DND-41 (cell line): ENCODE results near the gene WAC.

ENCODE experiments used
- ATAC-seq: fragments of 200-7000 bp; cut with Tn5 transposase; 3 replicates; pipeline ENCODE4 v1.9.1; 2021; ENCODE audit warnings: low read depth; ENCODE audit not compliant: insufficient read depth
- DNase-seq: peaks from one replicate; pipeline ENCODE4 v3.0.0-alpha.2; 2020
- H2AFZ ChIP-seq: 2 replicates; pipeline ENCODE4 v1.6.0; 2012; ENCODE audit warnings: low read depth, low read length
- H3K27ac ChIP-seq: 2 replicates; pipeline ENCODE4 v1.5.1; 2012; ENCODE audit warnings: low read length, inconsistent platforms
- H3K27me3 ChIP-seq: fragments of 200-600 bp; sonication (generic); 2 replicates; pipeline ENCODE4 v1.6.0; 2012; ENCODE audit warnings: low read length, mild to moderate bottlenecking, inconsistent platforms; ENCODE audit not compliant: insufficient read depth, poor library complexity
- H3K36me3 ChIP-seq: 2 replicates; pipeline ENCODE4 v1.5.1; 2012; ENCODE audit warnings: low read length, inconsistent platforms; ENCODE audit not compliant: insufficient read depth
- H3K4me1 ChIP-seq: 2 replicates; pipeline ENCODE4 v1.5.1; 2012; ENCODE audit warnings: mild to moderate bottlenecking, low read length; ENCODE audit not compliant: insufficient read depth
- H3K4me2 ChIP-seq: 2 replicates; pipeline ENCODE4 v1.6.0; 2012; ENCODE audit warnings: mild to moderate bottlenecking, moderate library complexity, low read length, inconsistent platforms; ENCODE audit not compliant: insufficient read depth
- H3K4me3 ChIP-seq, 2 experiments: fragments of 200-600 bp in 1 of 2; shearing (Covaris generic) in 1 of 2; 2 replicates each; pipeline ENCODE4 v1.5.1; 2012 to 2016; ENCODE audit warnings: inconsistent platforms in 2 of 2, low read length in 2 of 2, mild to moderate bottlenecking in 2 of 2, low read depth in 1 of 2, moderate library complexity in 1 of 2
- H3K79me2 ChIP-seq: 2 replicates; pipeline ENCODE4 v1.6.0; 2012; ENCODE audit warnings: low read length, inconsistent platforms; ENCODE audit not compliant: insufficient read depth
- H3K9ac ChIP-seq: 2 replicates; pipeline ENCODE4 v1.6.0; 2012; ENCODE audit warnings: low read depth, mild to moderate bottlenecking, inconsistent platforms, low read length, moderate library complexity
- H3K9me3 ChIP-seq: 2 replicates; pipeline ENCODE4 v1.5.1; 2012; ENCODE audit warnings: low read length, moderate library complexity, mild to moderate bottlenecking, inconsistent platforms; ENCODE audit not compliant: insufficient read depth, severe bottlenecking
- H4K20me1 ChIP-seq: 2 replicates; pipeline ENCODE4 v1.6.0; 2012; ENCODE audit warnings: low read length; ENCODE audit not compliant: insufficient read depth
- CTCF ChIP-seq: IDR thresholded peaks from 2 replicates; pipeline ENCODE4 v1.5.1; 2012; ENCODE audit warnings: borderline replicate concordance, low read length, moderate library complexity, mild to moderate bottlenecking; ENCODE audit not compliant: poor library complexity, severe bottlenecking; ENCODE audit errors: extremely low read depth
- EZH2 ChIP-seq: IDR thresholded peaks from 3 replicates; pipeline ENCODE4 v1.6.1; 2012; ENCODE audit warnings: borderline replicate concordance, low read depth, mild to moderate bottlenecking, moderate library complexity, low read length, inconsistent platforms; ENCODE audit not compliant: severe bottlenecking

The WAC gene

GRCh38 chr10:28492116-28492920 is 40.6 kb upstream of the WAC start:
- no peak for DNase-seq
- TF ChIP-seq EZH2 (no peak), CTCF (no peak)
- H3K9me3 ChIP-seq, result no peaks in the 10 kb centered on the region
- no peak overlapping the region for H3K4me2 ChIP-seq
- H2AFZ ChIP-seq, result no peak overlapping the region
- H3K27ac ChIP-seq, result no peak overlapping the region
- H3K36me3 ChIP-seq, result no peaks in the 10 kb centered on the region
- H3K4me3 ChIP-seq, result no peak overlapping the region
- no peaks in the 10 kb centered on the region for H3K4me1 ChIP-seq
- H4K20me1 ChIP-seq, result no peaks in the 10 kb centered on the region
- H3K27me3 ChIP-seq, result peaks cover 6% of the 10 kb centered on the region
- H3K9ac ChIP-seq, result no peak overlapping the region
- ATAC-seq, result no peak
- H3K79me2 ChIP-seq, result no peaks in the 10 kb centered on the region

DNA sequence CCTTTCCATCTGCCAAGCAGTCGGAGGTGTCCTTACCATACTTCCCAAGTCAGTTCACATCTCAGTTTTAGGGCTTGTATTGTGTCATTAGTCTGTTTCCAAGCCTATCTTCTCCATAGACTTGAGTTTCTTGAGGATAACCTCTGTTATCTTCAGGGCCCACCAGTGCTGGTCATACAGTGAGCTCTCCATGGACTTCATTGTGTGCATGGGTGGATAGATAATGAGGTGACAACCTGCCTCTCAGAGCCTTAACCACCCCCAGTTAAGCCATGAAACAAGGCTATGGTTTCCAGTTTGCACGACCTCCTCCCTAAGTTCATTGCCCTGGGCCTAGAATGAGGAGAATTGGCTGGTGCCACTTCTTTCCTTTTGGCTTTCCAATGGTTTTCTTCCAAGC is 38.5 kb upstream of the WAC start:
- Histone ChIP-seq H3K9ac (no peak overlapping the region), H3K36me3 (no peaks in the 10 kb centered on the region), H3K9me3 (no peaks in the 10 kb centered on the region), H3K4me1 (no peaks in the 10 kb centered on the region), H3K79me2 (no peaks in the 10 kb centered on the region), H4K20me1 (no peaks in the 10 kb centered on the region), H3K27ac (no peak overlapping the region), H3K4me3 (no peak overlapping the region), H2AFZ (no peak overlapping the region), H3K27me3 (peaks cover 6% of the 10 kb centered on the region), H3K4me2 (no peak overlapping the region)
- ATAC-seq (no peak), DNase-seq (no peak)
- TF ChIP-seq EZH2 (no peak), CTCF (no peak)

DNA sequence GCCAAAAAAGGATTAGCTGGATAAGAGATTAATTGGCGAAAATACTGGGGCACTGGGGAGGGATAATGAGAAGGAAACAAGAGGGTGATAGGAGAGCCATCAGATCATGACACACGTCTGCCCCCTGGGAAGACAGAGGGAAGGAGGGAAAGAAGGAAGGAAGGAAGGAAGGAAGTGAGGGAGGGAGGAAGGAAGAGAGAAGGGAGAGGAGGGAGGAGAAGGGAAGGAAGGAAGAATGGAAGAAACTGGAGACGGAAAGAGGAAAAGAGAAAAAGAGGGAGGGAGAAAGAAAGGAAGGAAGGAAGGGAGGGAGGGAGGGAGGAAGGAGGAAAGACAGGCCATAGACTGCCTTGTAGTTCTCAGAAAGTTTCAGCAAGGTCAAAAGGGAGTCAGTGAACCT is 37.8 kb upstream of the WAC start:
- Histone ChIP-seq H3K4me1 (no peaks in the 10 kb centered on the region), H3K36me3 (no peaks in the 10 kb centered on the region), H3K9me3 (no peaks in the 10 kb centered on the region), H3K9ac (no peak overlapping the region), H3K27ac (no peak overlapping the region), H3K4me3 (no peak overlapping the region), H3K4me2 (no peak overlapping the region), H3K79me2 (no peaks in the 10 kb centered on the region), H3K27me3 (peaks cover 6% of the 10 kb centered on the region), H4K20me1 (no peaks in the 10 kb centered on the region), H2AFZ (no peak overlapping the region)
- ATAC-seq (no peak), DNase-seq (no peak)
- TF ChIP-seq CTCF (no peak), EZH2 (no peak)
